Lower leg skin (tissue), 4 donors: ENCODE results near the gene PPP4R3A. TPM values are rescaled to one million over a fixed set of nuclear protein-coding genes. Genes with fewer than 3 reads are reported as not detected.
"Not testable (repeated sequence)": the region's sequence is repeated elsewhere in the genome, so short reads cannot be mapped to it uniquely, and the experiment has no call there.

Experiments
- DNase-seq, 2 donors: peaks; one replicate each; pipeline ENCODE4 v3.0.0-alpha.2; 2019; ENCODE audit warnings: low spot score in 2 of 2
- H3K4me3 ChIP-seq: fragments of 200-600 bp; sonication (generic); 2 replicates; pipeline ENCODE4 v1.5.1; 2017; ENCODE audit warnings: mild to moderate bottlenecking, low read depth; ENCODE audit not compliant: poor library complexity, severe bottlenecking
- POLR2A ChIP-seq, 2 donors: fragments of 450-650 bp; IDR thresholded peaks; one replicate each; pipeline ENCODE4 v1.6.1; 2016 to 2017; ENCODE audit warnings: antibody characterized with exemption in 2 of 2, mild to moderate bottlenecking in 1 of 2, moderate library complexity in 1 of 2
- WGBS, 2 donors: methylation state at CpG; one replicate each; pipeline ENCODE4 v1.1.5; 2018; 5-methylcytosine and 5-hydroxymethylcytosine counted together
- intact Hi-C: fragments of 100-400 bp; cut with DNase I; formaldehyde crosslinking; loops from one replicate; pipeline ENCODE4 v1.15.0; 2023; ENCODE audit warnings: low total_unique reads
- total RNA-seq, 4 donors: library from RNA; depleted of rRNA; stranded (reverse); fragments of >200 nt; gene quantifications; one replicate each; pipeline ENCODE4 v1.1.0, GENCODE V29; 2016
- TF ChIP-seq, protein P1 (sequence below), 3 donors: fragments of 450-650 bp; IDR thresholded peaks; one replicate each; pipeline ENCODE4 v1.5.1; 2016; ENCODE audit warnings: antibody characterized with exemption in 3 of 3, mild to moderate bottlenecking in 3 of 3, moderate library complexity in 2 of 3

PPP4R3A gene
- total RNA-seq, 4 donors from 2014 or later, result 86.5 to 115 (median 88.9) TPM

DNA sequence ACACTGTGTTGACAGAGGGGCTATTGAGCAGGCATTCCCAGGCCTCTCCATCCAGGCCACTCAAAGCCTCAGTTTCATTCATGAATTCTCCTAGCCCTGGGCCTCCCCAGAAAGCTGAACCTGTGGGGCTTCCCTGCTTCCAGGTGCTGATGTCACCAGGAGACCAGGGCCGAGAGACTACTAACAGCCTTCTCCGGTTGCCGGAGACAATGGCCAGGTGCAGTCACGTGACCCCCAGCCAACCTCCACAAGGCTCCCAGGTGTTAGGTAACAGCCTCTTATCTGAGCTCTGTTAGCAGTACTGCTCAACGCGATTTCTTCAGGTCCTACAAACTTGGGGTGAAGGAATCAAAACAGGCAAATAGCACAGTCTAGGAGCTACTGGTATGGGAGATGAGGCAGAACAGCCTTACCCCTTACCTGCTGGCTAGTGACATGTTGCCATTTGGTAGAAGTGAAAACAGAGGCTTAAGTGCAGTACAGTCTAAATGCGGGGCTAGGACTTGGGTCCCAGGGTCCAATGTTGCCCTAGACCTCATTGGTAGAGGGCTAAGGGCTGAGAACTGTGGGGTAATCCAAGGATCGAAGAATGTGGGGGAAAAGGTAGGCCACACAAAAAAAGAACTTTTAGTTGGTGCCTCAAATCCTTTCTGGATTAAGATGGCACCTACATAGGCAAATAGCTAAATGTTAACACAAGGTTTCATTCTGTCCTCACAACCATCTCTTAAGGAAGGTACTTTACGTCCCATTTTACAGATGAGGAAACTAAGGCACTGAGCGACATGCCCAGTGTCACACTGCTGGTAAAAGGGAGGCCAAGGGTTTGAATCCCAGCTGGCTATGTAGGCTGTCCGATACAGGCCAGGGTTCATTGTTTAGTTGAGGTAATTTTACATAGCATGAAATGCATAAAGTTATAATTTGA lies 96.3 kb downstream of the PPP4R3A start:
- H3K4me3 ChIP-seq, result no peak overlapping the region
- 53 to 90% methylated on average over 11 of the region's 11 CpGs for WGBS, 2 donors
- DNase-seq, result no peak
- intact Hi-C loops, result no loop called here
- TF ChIP-seq, protein P1, sequence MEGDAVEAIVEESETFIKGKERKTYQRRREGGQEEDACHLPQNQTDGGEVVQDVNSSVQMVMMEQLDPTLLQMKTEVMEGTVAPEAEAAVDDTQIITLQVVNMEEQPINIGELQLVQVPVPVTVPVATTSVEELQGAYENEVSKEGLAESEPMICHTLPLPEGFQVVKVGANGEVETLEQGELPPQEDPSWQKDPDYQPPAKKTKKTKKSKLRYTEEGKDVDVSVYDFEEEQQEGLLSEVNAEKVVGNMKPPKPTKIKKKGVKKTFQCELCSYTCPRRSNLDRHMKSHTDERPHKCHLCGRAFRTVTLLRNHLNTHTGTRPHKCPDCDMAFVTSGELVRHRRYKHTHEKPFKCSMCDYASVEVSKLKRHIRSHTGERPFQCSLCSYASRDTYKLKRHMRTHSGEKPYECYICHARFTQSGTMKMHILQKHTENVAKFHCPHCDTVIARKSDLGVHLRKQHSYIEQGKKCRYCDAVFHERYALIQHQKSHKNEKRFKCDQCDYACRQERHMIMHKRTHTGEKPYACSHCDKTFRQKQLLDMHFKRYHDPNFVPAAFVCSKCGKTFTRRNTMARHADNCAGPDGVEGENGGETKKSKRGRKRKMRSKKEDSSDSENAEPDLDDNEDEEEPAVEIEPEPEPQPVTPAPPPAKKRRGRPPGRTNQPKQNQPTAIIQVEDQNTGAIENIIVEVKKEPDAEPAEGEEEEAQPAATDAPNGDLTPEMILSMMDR (IDR thresholded peaks at IDR 0.05), result no peak
- TF ChIP-seq POLR2A (IDR thresholded peaks at IDR 0.05), result no peak

DNA sequence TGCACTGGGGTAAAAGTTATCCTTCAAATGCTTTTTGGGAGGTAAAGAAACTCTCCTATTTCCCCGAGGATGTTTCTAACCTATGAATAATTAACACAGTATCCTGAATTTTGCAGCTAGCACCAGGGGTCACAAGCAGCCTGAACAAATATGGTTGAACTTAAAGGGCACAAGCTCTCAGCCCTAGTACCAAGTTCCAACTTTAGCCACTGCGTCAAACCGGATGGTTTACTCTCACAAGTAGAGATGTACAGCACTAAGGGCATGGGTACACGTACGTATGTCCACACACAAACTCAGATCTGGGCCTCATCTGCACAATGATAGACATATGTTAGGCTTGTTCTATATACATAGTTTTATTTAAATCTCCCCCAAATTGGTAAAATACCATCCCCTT lies 97.2 kb downstream of the PPP4R3A start:
- no peak for TF ChIP-seq POLR2A (IDR thresholded peaks at IDR 0.05)
- TF ChIP-seq, protein P1 (IDR thresholded peaks at IDR 0.05), result no peak
- DNase-seq, result no peak
- intact Hi-C loops, result no loop called here
- WGBS, 2 donors, result 86 to 89% methylated on average over 5 of the region's 5 CpGs
- H3K4me3 ChIP-seq, result no peak overlapping the region

DNA sequence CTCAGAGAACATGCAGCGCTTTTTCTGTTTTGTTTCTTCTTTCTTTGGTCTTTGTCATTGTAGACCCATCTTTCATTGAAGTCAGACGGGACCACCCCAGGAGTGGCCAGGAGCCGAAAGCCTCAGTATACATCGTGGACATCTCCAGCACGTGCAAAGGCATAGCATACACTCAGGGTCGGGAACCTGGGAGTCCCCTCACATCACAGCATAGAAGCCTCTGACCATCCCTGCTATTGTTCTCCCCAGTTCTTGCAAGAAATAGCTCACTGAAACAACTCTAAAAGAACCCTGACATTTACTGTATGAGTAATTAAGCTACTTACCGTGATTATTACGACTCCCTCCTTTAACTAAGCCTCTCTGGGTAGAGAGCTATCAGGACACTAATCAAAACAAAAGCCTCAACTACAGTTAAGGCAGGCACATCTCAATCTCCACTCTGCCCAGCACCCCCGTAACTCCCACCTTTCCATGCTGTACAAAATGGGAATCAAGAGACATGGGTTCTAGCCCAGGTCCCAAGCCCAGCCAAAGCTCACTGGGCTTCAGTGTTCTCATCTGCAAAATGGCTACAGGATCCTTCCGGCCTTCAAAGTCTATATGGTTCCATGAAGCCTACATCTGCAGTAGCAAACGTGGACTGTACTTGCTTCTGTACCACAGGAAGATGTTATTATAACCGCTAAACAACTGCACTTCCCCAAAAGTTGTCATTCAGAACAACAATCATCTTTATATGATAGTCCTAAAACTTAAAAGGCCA lies 99.2 kb downstream of the PPP4R3A start:
- intact Hi-C loops, result no loop called here
- 80 to 85% methylated on average over 12 of the region's 12 CpGs for WGBS, 2 donors
- no peak for DNase-seq
- TF ChIP-seq POLR2A (IDR thresholded peaks at IDR 0.05), result no peak
- TF ChIP-seq, protein P1 (IDR thresholded peaks at IDR 0.05), result no peak
- H3K4me3 ChIP-seq, result no peak overlapping the region

DNA sequence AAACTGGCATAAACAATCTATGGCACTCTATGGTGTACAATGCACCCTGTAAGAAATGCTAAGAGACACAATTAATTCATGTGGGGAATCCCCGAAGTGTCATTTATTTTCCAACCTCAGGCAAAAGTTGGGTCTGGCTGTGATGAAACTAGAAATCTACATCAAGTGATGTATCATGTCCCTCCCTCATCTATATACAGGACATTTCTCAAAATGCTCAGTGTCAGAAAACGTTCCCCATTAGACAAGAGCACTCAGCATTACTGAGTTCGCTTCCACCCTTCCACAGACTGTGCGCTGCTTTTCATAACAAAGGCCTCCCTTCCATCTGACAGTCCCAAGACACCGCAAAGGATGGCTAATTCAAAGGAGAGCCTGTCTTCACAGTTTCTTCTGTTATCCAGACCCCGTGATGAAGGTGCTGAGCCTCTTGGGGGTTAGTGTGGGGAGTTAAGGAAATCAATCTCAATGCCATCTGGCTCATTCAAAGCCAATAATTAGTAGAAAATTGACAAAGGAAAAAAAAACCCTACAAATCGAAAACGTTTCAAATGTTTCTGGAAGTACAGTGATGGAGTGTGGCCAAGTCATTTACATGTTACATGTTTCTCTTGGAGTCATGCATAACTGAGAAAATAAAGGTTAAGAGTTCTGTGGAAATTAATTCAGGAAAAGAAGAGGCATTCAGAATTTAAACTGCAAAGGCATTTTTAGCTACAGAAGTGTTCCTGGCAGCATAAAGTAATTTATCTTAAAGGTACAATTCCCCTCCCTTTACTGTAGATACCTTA lies 100.0 kb downstream of the PPP4R3A start:
- WGBS, 2 donors, result 43 to 48% methylated on average over 8 of the region's 8 CpGs
- intact Hi-C loops, result no loop called here
- DNase-seq, result no peak

DNA sequence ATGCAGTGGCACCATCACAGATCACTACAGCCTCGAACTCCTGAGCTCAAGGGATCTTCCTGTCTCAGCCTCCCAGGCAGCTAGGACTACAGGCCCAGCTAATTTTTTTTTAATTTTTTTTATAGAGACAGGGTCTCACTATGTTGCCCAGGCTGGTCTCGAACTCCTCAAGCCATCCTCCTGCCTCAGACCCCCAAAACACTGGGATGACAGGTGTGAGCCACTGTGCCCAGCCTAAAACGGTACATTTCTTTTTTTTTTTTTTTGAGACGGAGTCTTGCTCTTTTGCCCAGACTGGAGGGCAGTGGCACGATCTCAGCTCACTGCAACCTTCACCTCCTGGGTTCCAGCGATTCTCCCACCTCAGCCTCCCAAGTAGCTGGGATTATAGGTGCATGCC lies 100.9 kb downstream of the PPP4R3A start:
- DNase-seq, intact Hi-C loops, H3K4me3 ChIP-seq: not testable (repeated sequence)
- WGBS, 2 donors, result 96 to 97% methylated on average over 6 of the region's 6 CpGs

More for the DNA sequence above, 100.0 kb downstream of the PPP4R3A start:
- TF ChIP-seq, protein P1 (IDR thresholded peaks at IDR 0.05), result no peak
- no peak for TF ChIP-seq POLR2A (IDR thresholded peaks at IDR 0.05)
- H3K4me3 ChIP-seq, result no peak overlapping the region

Other genes starting within 250 kb of the PPP4R3A start
- 10 to 100 TPM in 2 of 4 donors, 1 to 10 TPM in 2; 8.5 to 21.8 (median 13.4) TPM for gene CCDC88C, start 92.5 kb downstream of the PPP4R3A start, total RNA-seq
- gene CATSPERB, start 221.8 kb upstream of the PPP4R3A start, total RNA-seq, result 1 to 10 TPM in 1 of 4 donors, under 1 TPM in 3; 0.21 to 1.3 (median 0.44) TPM